Measurements from ENCODE around the gene PROC.

DNA sequence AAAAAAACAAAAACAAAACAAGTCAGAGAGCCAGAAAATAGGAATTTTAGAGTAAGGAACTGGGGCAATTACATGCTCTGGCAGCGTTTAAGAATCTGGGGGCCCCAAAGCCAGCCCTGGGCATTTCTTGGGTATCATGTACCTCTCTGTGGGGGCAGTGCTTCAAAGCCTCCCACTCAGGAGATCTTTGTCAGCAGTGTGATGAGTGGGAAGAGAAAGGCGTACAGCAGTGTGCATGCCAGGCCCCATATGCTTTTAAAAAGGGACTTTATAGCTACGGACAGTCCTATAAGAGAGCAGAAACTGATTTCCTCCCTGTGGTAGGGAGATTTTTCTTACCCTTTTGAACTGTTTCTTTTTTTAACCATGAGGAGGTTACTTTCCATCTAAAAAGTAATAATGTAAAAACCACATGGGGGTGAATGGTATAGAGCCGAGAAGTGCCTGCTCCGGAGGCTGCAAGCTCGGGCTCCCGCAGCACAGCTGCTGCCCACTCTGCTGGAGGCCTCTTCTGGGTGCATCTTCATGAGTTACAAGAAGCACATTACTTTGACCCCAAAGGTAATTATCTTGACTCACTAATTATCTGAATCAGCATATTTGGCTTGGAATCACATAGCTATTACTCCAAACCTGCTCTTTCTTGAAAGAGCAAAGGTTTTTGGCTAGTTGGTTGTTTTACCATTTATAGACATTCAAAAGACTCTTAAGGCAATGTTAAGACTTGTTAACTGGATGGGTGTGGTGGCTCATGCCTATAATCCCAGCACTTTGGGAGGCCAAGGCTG, 46.4 kb downstream of the PROC start:
- TF ChIP-seq, protein P1, sequence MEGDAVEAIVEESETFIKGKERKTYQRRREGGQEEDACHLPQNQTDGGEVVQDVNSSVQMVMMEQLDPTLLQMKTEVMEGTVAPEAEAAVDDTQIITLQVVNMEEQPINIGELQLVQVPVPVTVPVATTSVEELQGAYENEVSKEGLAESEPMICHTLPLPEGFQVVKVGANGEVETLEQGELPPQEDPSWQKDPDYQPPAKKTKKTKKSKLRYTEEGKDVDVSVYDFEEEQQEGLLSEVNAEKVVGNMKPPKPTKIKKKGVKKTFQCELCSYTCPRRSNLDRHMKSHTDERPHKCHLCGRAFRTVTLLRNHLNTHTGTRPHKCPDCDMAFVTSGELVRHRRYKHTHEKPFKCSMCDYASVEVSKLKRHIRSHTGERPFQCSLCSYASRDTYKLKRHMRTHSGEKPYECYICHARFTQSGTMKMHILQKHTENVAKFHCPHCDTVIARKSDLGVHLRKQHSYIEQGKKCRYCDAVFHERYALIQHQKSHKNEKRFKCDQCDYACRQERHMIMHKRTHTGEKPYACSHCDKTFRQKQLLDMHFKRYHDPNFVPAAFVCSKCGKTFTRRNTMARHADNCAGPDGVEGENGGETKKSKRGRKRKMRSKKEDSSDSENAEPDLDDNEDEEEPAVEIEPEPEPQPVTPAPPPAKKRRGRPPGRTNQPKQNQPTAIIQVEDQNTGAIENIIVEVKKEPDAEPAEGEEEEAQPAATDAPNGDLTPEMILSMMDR (IDR thresholded peaks at IDR 0.05), result no peak
- TF ChIP-seq POLR2A (IDR thresholded peaks at IDR 0.05), result no peak
- TF ChIP-seq POLR2AphosphoS5 (IDR thresholded peaks at IDR 0.05), result no peak
